Upper lobe of left lung (tissue), 6 donors: ENCODE measurements around the gene AMFR. TPM values are rescaled to one million over a fixed set of nuclear protein-coding genes. Genes with fewer than 3 reads are reported as not detected.

Source experiments
- ATAC-seq, 2 donors: fragments of 200-7000 bp; cut with Tn5 transposase; one replicate each; pipeline ENCODE4 v1.9.1; 2022; ENCODE audit warnings: mild to moderate bottlenecking in 2 of 2, moderate library complexity in 2 of 2; ENCODE audit not compliant: low FRiP score in 2 of 2
- DNase-seq, 2 donors: peaks; one replicate each; pipeline ENCODE4 v3.0.0-alpha.2; 2019 to 2020
- H3K27ac ChIP-seq, 4 donors: fragments of 200-600 bp; sonication (generic); one replicate each; pipeline ENCODE4 v1.5.1; 2016 to 2019
- H3K27me3 ChIP-seq, 4 donors: fragments of 200-600 bp; sonication (generic); one replicate each; pipeline ENCODE4 v1.5.1; 2017 to 2019
- H3K36me3 ChIP-seq, 4 donors: fragments of 200-600 bp; sonication (generic); one replicate each; pipeline ENCODE4 v1.5.1; 2016 to 2019
- H3K4me1 ChIP-seq, 4 donors: fragments of 200-600 bp; sonication (generic); one replicate each; pipeline ENCODE4 v1.5.1; 2018 to 2019
- H3K4me3 ChIP-seq, 4 donors: fragments of 200-600 bp; sonication (generic); one replicate each; pipeline ENCODE4 v1.5.1; 2017 to 2019; ENCODE audit warnings: mild to moderate bottlenecking in 2 of 4, moderate library complexity in 1 of 4
- H3K9me3 ChIP-seq, 4 donors: fragments of 200-600 bp; sonication (generic); one replicate each; pipeline ENCODE4 v1.5.1; 2018 to 2019
- CTCF ChIP-seq, 6 experiments: fragments of 450-650 bp in 4 of 6; fragments of 200-600 bp in 2 of 6; sonication (generic) in 2 of 6; IDR thresholded peaks; one replicate each; pipeline ENCODE4 v1.5.1; 2016 to 2019; ENCODE audit warnings: antibody characterized with exemption in 6 of 6
- EP300 ChIP-seq, 4 donors: sonication (generic); formaldehyde crosslinking; IDR thresholded peaks; one replicate each; pipeline ENCODE4 v1.5.1; 2017; ENCODE audit warnings: antibody characterized with exemption in 4 of 4, control low read depth in 2 of 4
- POLR2A ChIP-seq, 4 donors: fragments of 450-650 bp; IDR thresholded peaks; one replicate each; pipeline ENCODE4 v1.5.1; 2016 to 2017; ENCODE audit warnings: antibody characterized with exemption in 4 of 4, mild to moderate bottlenecking in 2 of 4
- POLR2AphosphoS5 ChIP-seq, 2 donors: sonication (generic); formaldehyde crosslinking; IDR thresholded peaks; one replicate each; pipeline ENCODE4 v1.5.1; 2017; ENCODE audit warnings: antibody characterized with exemption in 2 of 2
- WGBS, 2 donors: methylation state at CpG; one replicate each; pipeline ENCODE4 v1.1.5; 2017 to 2018; 5-methylcytosine and 5-hydroxymethylcytosine counted together
- total RNA-seq, 6 donors: library from RNA; depleted of rRNA in 4 of 6; stranded (reverse); fragments of >200 nt in 4 of 6; gene quantifications; one replicate each; pipeline versions ENCODE4 v1.1.0 to v1.2.1, GENCODE V29; 2016 to 2021
- donor health status: DM: no; HTN: no; CAD: no; lungs with moderate emphysema.
- donor health status: DM: no; HTN: yes; CAD: no; lungs with severe emphysema.

The AMFR gene
- total RNA-seq, 6 donors from 2014 or later: 67.1 to 344 (median 98.0) TPM

- H3K9me3 ChIP-seq: no peaks in the 10 kb centered on the region
- WGBS, 2 donors: 89 to 98% methylated on average over 5 to 16 of the region's 17 CpGs
These were observed 85.7 kb downstream of the AMFR start for GRCh38 chr16:56339431-56340195.

GRCh38 chr16:56338566-56339318, 86.6 kb downstream of the AMFR start:
- Histone ChIP-seq H3K36me3 (no peaks in the 10 kb centered on the region), H3K27me3 (no peaks in the 10 kb centered on the region), H3K9me3 (no peaks in the 10 kb centered on the region), H3K4me1 (no peaks in the 10 kb centered on the region), H3K27ac (no peak overlapping the region), H3K4me3 (no peak overlapping the region)
- no peak for TF ChIP-seq POLR2A (IDR thresholded peaks at IDR 0.05)
- no peak for TF ChIP-seq EP300 (IDR thresholded peaks at IDR 0.05)
- no peak for TF ChIP-seq POLR2AphosphoS5 (IDR thresholded peaks at IDR 0.05)
- no peak for TF ChIP-seq CTCF (IDR thresholded peaks at IDR 0.05)
- WGBS, 2 donors: 79 to 83% methylated on average over 7 to 15 of the region's 17 CpGs
- ATAC-seq: no peak
- DNase-seq: no peak

More at GRCh38 chr16:56339431-56340195, 85.7 kb downstream of the AMFR start:
- H3K27me3 ChIP-seq: no peaks in the 10 kb centered on the region
- no peak overlapping the region for H3K27ac ChIP-seq
- H3K4me3 ChIP-seq: no peak overlapping the region
- ATAC-seq: no peak
- H3K4me1 ChIP-seq: no peaks in the 10 kb centered on the region
- DNase-seq: no peak
- no peaks in the 10 kb centered on the region for H3K36me3 ChIP-seq
- TF ChIP-seq POLR2AphosphoS5 (IDR thresholded peaks at IDR 0.05): no peak
- TF ChIP-seq POLR2A (IDR thresholded peaks at IDR 0.05): no peak
- TF ChIP-seq EP300 (IDR thresholded peaks at IDR 0.05): no peak
- no peak for TF ChIP-seq CTCF (IDR thresholded peaks at IDR 0.05)

- TF ChIP-seq POLR2AphosphoS5 (IDR thresholded peaks at IDR 0.05): no peak
- no peak for TF ChIP-seq CTCF (IDR thresholded peaks at IDR 0.05)
- no peak for TF ChIP-seq EP300 (IDR thresholded peaks at IDR 0.05)
- TF ChIP-seq POLR2A (IDR thresholded peaks at IDR 0.05): no peak
- H3K9me3 ChIP-seq: no peaks in the 10 kb centered on the region
- H3K4me3 ChIP-seq: no peak overlapping the region
- no peaks in the 10 kb centered on the region for H3K27me3 ChIP-seq
- ATAC-seq (no peak), DNase-seq (no peak)
- H3K36me3 ChIP-seq: no peaks in the 10 kb centered on the region
- 93 to 100% methylated on average over 5 to 11 of the region's 11 CpGs for WGBS, 2 donors
- no peak overlapping the region for H3K27ac ChIP-seq
- no peaks in the 10 kb centered on the region for H3K4me1 ChIP-seq
These were observed 87.5 kb downstream of the AMFR start for GRCh38 chr16:56337858-56338325.

- WGBS, 2 donors: 89 to 95% methylated on average over 8 to 11 of the region's 11 CpGs
- TF ChIP-seq EP300 (IDR thresholded peaks at IDR 0.05) (no peak), POLR2A (IDR thresholded peaks at IDR 0.05) (no peak), CTCF (IDR thresholded peaks at IDR 0.05) (no peak), POLR2AphosphoS5 (IDR thresholded peaks at IDR 0.05) (no peak)
- ATAC-seq (no peak), DNase-seq (no peak)
- no peaks in the 10 kb centered on the region for H3K4me1 ChIP-seq
- H3K27me3 ChIP-seq: no peaks in the 10 kb centered on the region
- no peaks in the 10 kb centered on the region for H3K9me3 ChIP-seq
- H3K4me3 ChIP-seq: no peak overlapping the region
- no peaks in the 10 kb centered on the region for H3K36me3 ChIP-seq
- H3K27ac ChIP-seq: no peak overlapping the region
These were observed 88.1 kb downstream of the AMFR start for GRCh38 chr16:56337131-56337857.
